ENCODE results near the gene UBE2E2. TPM values are rescaled to one million over a fixed set of nuclear protein-coding genes. Genes with fewer than 3 reads are reported as not detected.
"Not testable (repeated sequence)": the region's sequence is repeated elsewhere in the genome, so short reads cannot be mapped to it uniquely, and the experiment has no call there.

Gene UBE2E2
- total RNA-seq, 1 donor from 2014 or later = 24.2 TPM

DNA sequence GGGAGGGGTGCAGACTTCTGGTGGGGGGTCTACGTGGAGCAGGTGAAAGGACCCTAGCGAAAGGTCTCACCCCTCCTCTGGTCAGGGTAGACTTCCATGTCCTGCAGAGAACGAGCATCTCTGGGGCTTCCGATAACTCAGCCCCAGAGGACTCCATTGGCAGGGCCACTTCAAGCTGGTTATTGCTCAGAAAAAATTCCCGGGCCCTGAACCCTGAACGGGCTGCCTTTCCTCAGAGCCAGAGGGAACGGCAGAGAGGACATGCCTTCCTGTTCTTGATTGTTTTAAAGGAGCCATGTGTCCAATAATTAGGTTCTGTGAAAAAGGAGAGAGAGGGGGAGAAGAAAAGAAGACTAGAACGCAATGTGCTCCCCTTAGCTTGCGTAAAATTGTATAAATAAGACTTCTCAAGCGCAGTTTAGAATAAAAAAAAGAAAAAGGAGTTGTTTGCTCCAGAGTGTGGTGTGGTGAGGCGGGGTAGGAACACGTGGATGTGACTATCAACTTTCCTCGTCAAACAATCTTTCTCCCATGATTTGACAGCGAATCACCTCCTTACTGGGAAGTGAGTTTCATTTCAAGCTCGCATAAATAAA is 409.3 kb downstream of the UBE2E2 start:
- DNase-seq (ENCODE audit: low read depth, low spot score) = no peak
- Mint-ChIP-seq H3K9me3 (peaks cover 2% of the 10 kb centered on the region), H3K4me1 (peaks cover 5% of the 10 kb centered on the region), H3K27ac (ENCODE audit: unreplicated experiment) (no peak overlapping the region), H3K4me3 (no peak overlapping the region), H3K27me3 (ENCODE audit: low read depth) (no peaks in the 10 kb centered on the region), H3K36me3 (ENCODE audit: low read depth) (no peaks in the 10 kb centered on the region)
- TF ChIP-seq, protein P1, sequence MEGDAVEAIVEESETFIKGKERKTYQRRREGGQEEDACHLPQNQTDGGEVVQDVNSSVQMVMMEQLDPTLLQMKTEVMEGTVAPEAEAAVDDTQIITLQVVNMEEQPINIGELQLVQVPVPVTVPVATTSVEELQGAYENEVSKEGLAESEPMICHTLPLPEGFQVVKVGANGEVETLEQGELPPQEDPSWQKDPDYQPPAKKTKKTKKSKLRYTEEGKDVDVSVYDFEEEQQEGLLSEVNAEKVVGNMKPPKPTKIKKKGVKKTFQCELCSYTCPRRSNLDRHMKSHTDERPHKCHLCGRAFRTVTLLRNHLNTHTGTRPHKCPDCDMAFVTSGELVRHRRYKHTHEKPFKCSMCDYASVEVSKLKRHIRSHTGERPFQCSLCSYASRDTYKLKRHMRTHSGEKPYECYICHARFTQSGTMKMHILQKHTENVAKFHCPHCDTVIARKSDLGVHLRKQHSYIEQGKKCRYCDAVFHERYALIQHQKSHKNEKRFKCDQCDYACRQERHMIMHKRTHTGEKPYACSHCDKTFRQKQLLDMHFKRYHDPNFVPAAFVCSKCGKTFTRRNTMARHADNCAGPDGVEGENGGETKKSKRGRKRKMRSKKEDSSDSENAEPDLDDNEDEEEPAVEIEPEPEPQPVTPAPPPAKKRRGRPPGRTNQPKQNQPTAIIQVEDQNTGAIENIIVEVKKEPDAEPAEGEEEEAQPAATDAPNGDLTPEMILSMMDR (conservative IDR thresholded peaks at IDR 0.05) = no peak

- Mint-ChIP-seq H3K9me3 (peaks cover 2% of the 10 kb centered on the region), H3K4me1 (peaks cover 5% of the 10 kb centered on the region), H3K27ac (ENCODE audit: unreplicated experiment) (no peak overlapping the region), H3K27me3 (ENCODE audit: low read depth) (no peaks in the 10 kb centered on the region), H3K36me3 (ENCODE audit: low read depth) (no peaks in the 10 kb centered on the region), H3K4me3 (no peak overlapping the region)
- TF ChIP-seq, protein P1 (conservative IDR thresholded peaks at IDR 0.05) = no peak
- no peak for DNase-seq (ENCODE audit: low read depth, low spot score)
These were observed 411.9 kb downstream of the UBE2E2 start for GRCh38 chr3:23615068-23615467.

DNA sequence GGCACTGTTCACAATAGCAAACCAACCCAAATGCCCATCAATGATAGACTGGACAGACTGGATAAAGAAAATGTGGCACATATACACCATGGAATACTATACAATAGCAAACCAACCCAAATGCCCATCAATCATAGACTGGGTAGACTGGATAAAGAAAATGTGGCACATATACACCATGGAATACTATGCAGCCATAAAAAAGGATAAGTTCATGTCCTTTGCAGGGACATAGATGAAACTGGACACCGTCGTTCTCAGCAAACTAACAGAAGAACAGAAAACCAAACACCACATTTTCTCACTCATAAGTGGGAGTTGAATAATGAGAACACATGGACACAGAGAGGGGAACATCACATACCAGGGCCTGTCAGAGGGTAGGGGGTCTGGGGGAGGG is 415.3 kb downstream of the UBE2E2 start:
- not testable (repeated sequence) for H3K9me3 Mint-ChIP-seq; H3K36me3 Mint-ChIP-seq (ENCODE audit: low read depth); H3K27ac Mint-ChIP-seq (ENCODE audit: unreplicated experiment); H3K4me3 Mint-ChIP-seq; H3K4me1 Mint-ChIP-seq; H3K27me3 Mint-ChIP-seq (ENCODE audit: low read depth); DNase-seq (ENCODE audit: low read depth, low spot score)

GRCh38 chr3:23619705-23620637 is 416.8 kb downstream of the UBE2E2 start:
- no peaks in the 10 kb centered on the region for H3K4me1 Mint-ChIP-seq
- TF ChIP-seq, protein P1 (conservative IDR thresholded peaks at IDR 0.05) = no peak
- H3K9me3 Mint-ChIP-seq = peaks cover 15% of the 10 kb centered on the region
- no peak for DNase-seq (ENCODE audit: low read depth, low spot score)
- H3K4me3 Mint-ChIP-seq = no peak overlapping the region
- H3K27me3 Mint-ChIP-seq (ENCODE audit: low read depth) = no peaks in the 10 kb centered on the region
- peaks cover 5% of the 10 kb centered on the region for H3K36me3 Mint-ChIP-seq (ENCODE audit: low read depth)
- H3K27ac Mint-ChIP-seq (ENCODE audit: unreplicated experiment) = no peak overlapping the region

GRCh38 chr3:23620638-23621015 is 417.5 kb downstream of the UBE2E2 start:
- H3K9me3 Mint-ChIP-seq = peaks cover 15% of the 10 kb centered on the region
- H3K27ac Mint-ChIP-seq (ENCODE audit: unreplicated experiment) = no peak overlapping the region
- H3K36me3 Mint-ChIP-seq (ENCODE audit: low read depth) = peaks cover 5% of the 10 kb centered on the region
- no peaks in the 10 kb centered on the region for H3K4me1 Mint-ChIP-seq
- H3K27me3 Mint-ChIP-seq (ENCODE audit: low read depth) = no peaks in the 10 kb centered on the region
- H3K4me3 Mint-ChIP-seq = no peak overlapping the region
- no peak for DNase-seq (ENCODE audit: low read depth, low spot score)
- TF ChIP-seq, protein P1 (conservative IDR thresholded peaks at IDR 0.05) = no peak

DNA sequence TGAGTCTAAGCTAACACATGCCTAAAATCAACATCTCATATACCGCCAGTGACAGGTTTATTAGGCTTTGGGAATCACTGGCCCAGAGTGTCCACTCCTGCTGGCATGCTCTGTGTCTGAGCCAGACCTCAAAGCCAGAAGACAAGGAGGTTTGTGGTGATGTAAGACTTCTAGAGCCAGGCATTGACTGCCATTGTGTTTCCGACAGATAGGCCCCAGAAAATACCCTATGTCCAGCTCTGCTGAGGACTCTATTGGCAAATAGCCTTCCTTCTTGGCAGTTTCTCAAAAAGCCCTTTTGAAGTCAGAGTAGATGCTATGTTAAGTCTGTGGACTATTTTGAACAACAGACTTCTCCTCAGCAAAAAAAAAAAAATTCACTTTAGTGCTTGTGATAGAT is 420.7 kb downstream of the UBE2E2 start:
- Mint-ChIP-seq H3K4me1 (no peaks in the 10 kb centered on the region), H3K27ac (ENCODE audit: unreplicated experiment) (no peak overlapping the region)

More for the DNA sequence above, 420.7 kb downstream of the UBE2E2 start:
- Mint-ChIP-seq H3K36me3 (ENCODE audit: low read depth) (peaks cover 5% of the 10 kb centered on the region), H3K27me3 (ENCODE audit: low read depth) (no peaks in the 10 kb centered on the region), H3K4me3 (no peak overlapping the region), H3K9me3 (peaks cover 17% of the 10 kb centered on the region)
- DNase-seq (ENCODE audit: low read depth, low spot score) = no peak
- TF ChIP-seq, protein P1 (conservative IDR thresholded peaks at IDR 0.05) = no peak

All from neural crest cell (in vitro differentiated cells).